SJCRH30 (cell line): ENCODE measurements around the gene INPP5F. TPM values are rescaled to one million over a fixed set of nuclear protein-coding genes. Genes with fewer than 3 reads are reported as not detected.
"Not testable (repeated sequence)": the region's sequence is repeated elsewhere in the genome, so short reads cannot be mapped to it uniquely, and the experiment has no call there.

Source experiments
- DNase-seq, 2 experiments: peaks; one replicate each; pipeline ENCODE4 v3.0.0-alpha.2; 2015 to 2020
- H3K27ac ChIP-seq: fragments of 250-450 bp; sonication (Bioruptor Pico); 2 replicates; pipeline ENCODE4 v1.5.1; 2020; ENCODE audit warnings: mild to moderate bottlenecking, moderate library complexity
- H3K27me3 ChIP-seq: fragments of 250-450 bp; sonication (Bioruptor Pico); 2 replicates; pipeline ENCODE4 v1.5.1; 2020; ENCODE audit warnings: mild to moderate bottlenecking, moderate library complexity
- H3K36me3 ChIP-seq: fragments of 250-450 bp; sonication (Bioruptor Pico); 2 replicates; pipeline ENCODE4 v1.5.1; 2020; ENCODE audit warnings: mild to moderate bottlenecking, moderate library complexity
- H3K4me1 ChIP-seq: fragments of 250-450 bp; sonication (Bioruptor Pico); 2 replicates; pipeline ENCODE4 v1.5.1; 2020; ENCODE audit warnings: mild to moderate bottlenecking, moderate library complexity
- H3K4me3 ChIP-seq: fragments of 250-450 bp; sonication (Bioruptor Pico); 2 replicates; pipeline ENCODE4 v1.5.1; 2020; ENCODE audit warnings: mild to moderate bottlenecking, moderate library complexity
- H3K9me3 ChIP-seq: fragments of 250-450 bp; sonication (Bioruptor Pico); replicated peaks from 2 replicates; pipeline ENCODE4 v1.5.1; 2020; ENCODE audit warnings: mild to moderate bottlenecking, moderate library complexity
- total RNA-seq: library from RNA; depleted of rRNA; stranded (reverse); fragments of >200 nt; shearing (Covaris generic); gene quantifications from 2 replicates; pipeline ENCODE4 v1.2.3, GENCODE V29; 2014; rRNA removed

INPP5F gene
- total RNA-seq, 1 experiment from 2014 or later = 13.8 TPM

DNA sequence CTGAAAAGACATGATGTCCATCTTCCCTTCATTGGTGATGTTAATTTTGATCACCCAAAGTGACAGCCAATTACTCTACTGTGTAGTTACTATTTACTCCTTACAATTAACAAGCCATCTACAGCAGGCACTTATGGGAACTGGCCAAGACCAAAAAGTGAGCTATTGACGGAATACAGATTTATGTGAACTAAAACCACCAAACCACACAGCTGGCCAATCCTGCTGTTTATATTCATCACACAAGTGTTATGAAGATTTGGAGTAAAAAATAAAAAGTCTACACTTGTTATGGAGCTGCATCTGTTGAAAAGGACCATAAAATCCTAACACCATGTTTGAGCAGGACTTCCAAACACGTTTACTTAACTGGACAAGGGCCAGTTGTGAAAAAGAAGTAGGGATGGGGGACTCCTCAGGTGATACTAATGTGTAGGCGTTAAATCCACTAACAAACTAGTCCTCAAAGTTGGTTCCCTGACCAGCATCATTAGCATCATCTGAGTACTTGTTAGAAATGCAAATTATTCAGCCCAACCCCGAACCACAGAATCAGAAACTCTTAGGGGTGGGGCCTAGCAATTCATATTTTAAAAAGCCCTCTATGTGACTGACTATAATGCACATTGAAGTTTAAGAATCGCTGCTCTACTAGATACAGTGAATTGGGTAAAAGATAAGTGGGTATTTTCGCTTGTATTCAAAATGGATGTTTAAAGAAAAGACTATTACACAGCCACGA is 135.2 kb downstream of the INPP5F start:
- Histone ChIP-seq H3K4me1 (no peaks in the 10 kb centered on the region), H3K27ac (no peak overlapping the region), H3K27me3 (no peaks in the 10 kb centered on the region), H3K36me3 (peaks cover 42% of the 10 kb centered on the region), H3K4me3 (no peak overlapping the region), H3K9me3 (no peaks in the 10 kb centered on the region)
- no peak for DNase-seq

DNA sequence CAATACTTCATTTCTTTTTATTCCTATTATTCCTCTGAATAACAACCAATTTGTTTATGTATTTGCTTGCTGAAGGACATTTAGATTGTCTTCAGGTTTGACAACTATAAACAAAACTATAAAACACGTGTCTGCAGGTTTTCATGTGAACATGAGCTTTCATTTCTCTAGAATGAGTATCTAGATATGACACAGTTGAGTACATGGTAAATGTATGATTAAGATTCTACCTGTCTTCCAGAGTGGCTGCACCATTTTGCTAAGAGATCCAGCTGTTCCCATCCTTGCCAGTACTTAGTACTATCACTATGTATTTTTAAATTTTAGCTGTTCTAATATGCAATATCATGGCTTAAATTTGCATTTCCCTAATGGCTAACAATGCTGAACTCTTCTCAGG is 136.7 kb downstream of the INPP5F start:
- H3K36me3 ChIP-seq = peaks cover 30% of the 10 kb centered on the region
- no peaks in the 10 kb centered on the region for H3K27me3 ChIP-seq
- H3K4me1 ChIP-seq = no peaks in the 10 kb centered on the region
- no peak overlapping the region for H3K4me3 ChIP-seq
- DNase-seq = no peak
- H3K27ac ChIP-seq = no peak overlapping the region
- no peaks in the 10 kb centered on the region for H3K9me3 ChIP-seq

DNA sequence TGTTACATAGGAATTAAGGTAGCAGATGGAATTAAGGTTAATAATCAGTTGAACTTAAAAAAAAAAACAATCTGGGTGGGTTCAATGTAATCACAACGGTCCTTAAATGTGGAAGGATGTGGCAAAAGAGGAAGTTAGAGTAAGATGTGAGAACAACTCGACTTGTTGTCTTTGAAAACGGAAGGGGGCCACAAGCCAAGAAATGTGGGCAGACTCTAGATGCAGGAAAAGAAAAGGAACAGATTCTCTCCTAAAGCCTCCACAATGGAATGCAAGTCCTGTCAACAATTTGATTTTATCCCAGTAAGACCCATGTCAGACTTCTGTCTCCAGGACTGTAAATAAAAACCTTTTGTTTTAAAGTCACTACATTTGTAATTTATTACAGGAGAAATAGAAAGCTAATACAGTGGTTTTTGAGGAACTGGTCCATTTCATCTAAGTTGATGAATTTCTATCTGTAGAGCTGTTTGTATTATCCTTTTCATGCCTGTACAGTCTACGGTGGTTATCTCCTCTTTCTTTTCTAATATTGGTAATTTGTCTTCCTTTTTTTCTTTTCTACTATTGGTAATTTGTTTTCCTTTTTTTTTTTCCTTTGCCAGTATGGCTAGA is 138.2 kb downstream of the INPP5F start:
- no peaks in the 10 kb centered on the region for H3K4me1 ChIP-seq
- H3K4me3 ChIP-seq = no peak overlapping the region
- DNase-seq = no peak
- no peak overlapping the region for H3K27ac ChIP-seq
- H3K9me3 ChIP-seq = no peaks in the 10 kb centered on the region
- H3K36me3 ChIP-seq = peaks cover 18% of the 10 kb centered on the region
- H3K27me3 ChIP-seq = no peaks in the 10 kb centered on the region

DNA sequence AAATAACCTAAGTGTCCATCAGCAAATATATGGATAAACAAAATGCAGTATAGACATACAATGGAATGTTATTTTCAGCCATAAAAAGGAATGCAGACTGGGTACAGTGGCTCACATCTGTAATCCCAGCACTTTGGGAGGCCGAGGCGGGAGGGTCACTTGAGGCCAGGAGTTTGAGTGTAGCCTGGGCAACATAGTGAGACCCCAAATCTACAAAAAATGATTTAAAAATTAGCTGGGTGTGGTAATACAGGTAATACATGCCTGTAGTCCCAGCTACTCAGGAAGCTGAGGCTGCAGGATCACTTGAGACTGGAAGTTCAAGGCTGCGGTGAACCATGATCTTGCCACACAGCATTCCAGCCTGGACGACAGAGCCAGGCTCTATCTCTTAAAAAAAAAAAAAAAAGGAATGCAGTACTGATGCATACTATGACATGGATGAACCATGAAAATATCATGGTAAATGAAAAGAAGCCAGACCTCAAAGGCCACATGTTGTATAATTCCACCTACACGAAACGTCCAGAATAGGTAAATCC is 139.9 kb downstream of the INPP5F start:
- H3K9me3 ChIP-seq = no peaks in the 10 kb centered on the region
- H3K4me3 ChIP-seq = no peak overlapping the region
- no peaks in the 10 kb centered on the region for H3K4me1 ChIP-seq
- H3K36me3 ChIP-seq = peaks cover 18% of the 10 kb centered on the region
- no peaks in the 10 kb centered on the region for H3K27me3 ChIP-seq
- no peak overlapping the region for H3K27ac ChIP-seq
- no peak for DNase-seq

DNA sequence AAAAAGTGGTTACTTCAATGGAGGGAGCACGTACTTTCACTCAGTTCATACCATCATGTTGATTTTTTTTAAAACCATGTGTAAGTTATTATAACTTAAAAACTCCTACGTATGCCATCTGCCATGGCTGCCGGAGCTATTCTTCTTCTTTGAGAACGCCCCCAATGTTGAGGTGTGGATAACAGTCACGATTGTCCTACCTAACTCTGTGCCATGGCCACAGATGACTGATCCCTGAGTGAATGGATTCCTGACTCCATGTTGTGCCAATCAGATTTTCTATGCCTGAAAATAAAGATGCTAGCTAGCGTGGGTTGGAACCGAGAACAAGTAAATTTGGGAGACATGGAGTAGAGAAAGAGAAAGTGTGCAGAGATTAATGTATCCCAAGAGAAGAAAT is 141.5 kb downstream of the INPP5F start:
- H3K36me3 ChIP-seq = peaks cover 18% of the 10 kb centered on the region
- H3K9me3 ChIP-seq = no peaks in the 10 kb centered on the region
- no peak overlapping the region for H3K4me3 ChIP-seq
- no peaks in the 10 kb centered on the region for H3K4me1 ChIP-seq
- DNase-seq = no peak
- H3K27me3 ChIP-seq = no peaks in the 10 kb centered on the region
- no peak overlapping the region for H3K27ac ChIP-seq

DNA sequence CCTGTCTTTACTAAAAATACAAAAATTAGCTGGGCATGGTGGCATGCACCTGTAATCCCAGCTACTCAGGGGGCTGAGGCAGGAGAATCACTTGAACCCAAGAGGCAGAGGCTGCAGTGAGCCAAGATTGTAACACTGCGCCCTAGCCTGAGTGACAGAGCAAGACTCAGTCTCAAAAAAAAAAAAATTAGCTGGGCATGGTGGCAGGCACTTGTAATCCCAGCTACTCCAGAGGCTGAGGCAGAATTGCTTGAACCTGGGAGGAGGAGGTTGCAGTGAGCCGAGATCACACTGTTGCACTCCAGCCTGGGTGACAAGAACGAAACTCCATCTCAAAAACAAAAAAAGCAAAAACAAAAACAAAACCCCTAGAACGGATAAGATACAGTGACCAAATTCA is 143.5 kb downstream of the INPP5F start:
- H3K4me1 ChIP-seq, H3K4me3 ChIP-seq, H3K9me3 ChIP-seq, H3K27ac ChIP-seq, DNase-seq, H3K27me3 ChIP-seq: not testable (repeated sequence)
- H3K36me3 ChIP-seq = peaks cover 13% of the 10 kb centered on the region

DNA sequence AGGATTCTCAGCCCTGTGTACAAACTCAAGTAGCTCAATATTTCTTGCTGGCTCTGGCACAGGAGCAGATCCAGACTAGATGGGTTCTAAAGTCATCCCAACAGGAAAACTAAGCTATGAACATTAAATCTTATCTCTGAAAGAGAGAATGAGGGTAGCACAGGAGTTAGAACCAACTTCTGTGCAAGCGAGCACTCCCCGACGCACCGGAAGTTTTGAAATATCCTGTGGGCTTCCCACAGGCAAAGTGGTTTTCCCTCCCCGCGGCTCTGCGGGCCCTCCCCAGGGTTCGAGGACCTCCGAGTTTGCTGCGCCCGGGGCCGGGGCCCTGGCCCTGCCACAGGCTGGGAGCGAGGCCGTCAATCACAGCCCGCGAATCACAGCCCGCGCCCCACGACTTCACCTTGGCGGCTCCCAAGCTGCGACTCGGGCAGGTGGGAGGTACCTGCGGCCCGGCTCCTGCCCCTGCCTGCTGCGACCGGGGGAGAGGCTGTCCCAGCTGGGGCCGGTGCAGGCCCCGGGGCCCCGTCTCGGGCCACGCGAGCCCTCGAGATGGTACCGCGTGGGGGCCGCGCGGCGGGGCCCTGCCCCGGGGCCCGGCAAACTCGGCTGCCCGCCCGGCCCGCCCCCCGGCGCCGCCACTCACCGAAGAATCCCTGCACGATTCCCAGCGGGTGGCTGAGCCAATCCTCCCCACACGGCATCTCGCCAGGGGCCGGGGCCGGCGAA is 146.2 kb downstream of the INPP5F start:
- Histone ChIP-seq H3K9me3 (no peaks in the 10 kb centered on the region), H3K27me3 (no peaks in the 10 kb centered on the region), H3K27ac (peak overlapping the region; percentile 50), H3K4me1 (no peaks in the 10 kb centered on the region), H3K4me3 (peak overlapping the region; percentile 89), H3K36me3 (no peaks in the 10 kb centered on the region)
- DNase-seq = peak; percentile 35 to 49

DNA sequence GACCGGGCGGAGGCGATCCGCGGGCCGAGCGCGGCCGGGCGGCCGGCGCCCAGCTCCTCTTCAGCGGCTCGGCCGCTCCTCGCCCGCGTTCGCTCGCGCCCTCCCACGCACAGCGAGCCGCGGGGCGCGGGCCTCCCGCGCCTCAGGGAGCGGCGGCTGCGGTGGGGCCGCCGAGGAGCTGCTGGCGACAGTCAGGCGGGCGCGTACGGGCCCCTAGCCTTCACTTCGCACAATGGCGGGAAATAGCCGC is 146.7 kb downstream of the INPP5F start, which contains the start of gene MCMBP:
Gene MCMBP (minus strand): TSS at position 234 of the 250 bp plus-strand sequence. CDS start 259 bp downstream, outside the sequence.
- Histone ChIP-seq H3K27ac (peak within 1 kb of the TSS; percentile 53), H3K9me3 (no peaks in the 10 kb centered on the region), H3K4me3 (peak within 1 kb of the TSS; percentile 89), H3K4me1 (no peaks in the 10 kb centered on the region), H3K27me3 (no peaks in the 10 kb centered on the region), H3K36me3 (no peaks in the 10 kb centered on the region)
- DNase-seq = no peak

DNA sequence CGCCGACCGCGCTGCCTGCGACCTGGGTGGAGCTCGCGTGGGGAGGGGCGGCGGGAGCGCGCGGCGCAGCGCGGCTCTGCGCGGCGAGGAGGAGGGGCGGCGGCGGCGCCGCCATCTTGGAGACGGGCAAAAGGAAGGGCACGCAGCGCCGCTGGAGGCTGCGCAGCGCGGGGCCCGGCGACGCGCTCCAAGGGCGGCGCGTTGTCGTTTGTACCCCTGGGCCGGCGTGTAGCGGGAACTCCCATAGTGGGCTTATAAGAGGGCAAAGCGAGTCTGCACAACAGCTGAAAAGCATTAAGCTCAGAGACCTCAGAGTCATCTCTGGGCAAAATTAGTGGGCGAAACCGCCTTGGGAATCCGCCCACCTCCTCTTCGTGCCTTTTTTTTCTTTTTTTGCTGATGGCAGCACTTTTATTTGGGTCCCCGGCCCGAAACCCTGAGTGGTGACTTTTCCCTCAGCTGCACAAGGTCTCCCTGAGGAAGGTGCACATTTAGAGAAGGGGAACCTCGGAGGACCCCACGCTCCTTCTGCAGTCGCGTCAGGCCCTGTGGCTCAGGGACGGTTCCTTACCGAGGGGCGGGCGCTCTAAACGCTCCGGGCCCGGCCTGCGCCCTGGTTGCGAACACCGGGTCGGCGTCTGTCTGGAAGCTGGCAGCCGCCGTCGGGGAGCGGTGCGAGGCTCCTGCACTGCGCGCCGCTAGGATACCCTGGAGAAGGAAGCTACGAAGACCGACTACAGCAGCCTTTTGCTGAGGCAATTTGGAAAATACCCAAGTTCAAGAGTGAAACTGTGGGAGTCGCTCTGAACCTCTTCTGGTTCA is 147.2 kb downstream of the INPP5F start:
- Histone ChIP-seq H3K4me1 (no peaks in the 10 kb centered on the region), H3K36me3 (no peaks in the 10 kb centered on the region), H3K27me3 (no peaks in the 10 kb centered on the region), H3K4me3 (peak overlapping the region; percentile 89), H3K27ac (peak overlapping the region; percentile 53), H3K9me3 (no peaks in the 10 kb centered on the region)
- peak; percentile 87 to 93 for DNase-seq

DNA sequence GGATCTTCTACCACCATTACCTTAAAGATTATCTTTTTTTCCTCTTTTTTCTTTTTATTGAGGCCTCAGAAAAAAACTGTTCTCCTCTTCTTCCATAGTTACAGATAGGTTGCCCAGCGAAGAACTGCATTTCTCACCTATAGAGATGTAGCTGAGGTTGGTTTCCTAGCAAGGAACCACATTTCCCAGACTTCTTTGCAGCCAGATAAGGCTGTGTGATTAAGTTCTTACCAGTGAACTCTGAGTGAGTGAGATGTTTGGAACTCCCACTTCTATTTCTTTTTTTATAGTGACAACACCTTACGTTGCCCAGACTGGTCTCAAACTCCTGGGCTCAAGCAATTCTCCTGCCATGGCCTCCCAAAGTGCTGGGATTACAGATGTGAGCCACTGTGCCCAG is 152.7 kb downstream of the INPP5F start:
- DNase-seq = no peak
- Histone ChIP-seq H3K36me3 (no peaks in the 10 kb centered on the region), H3K27me3 (no peaks in the 10 kb centered on the region), H3K9me3 (no peaks in the 10 kb centered on the region), H3K4me1 (no peaks in the 10 kb centered on the region), H3K4me3 (no peak overlapping the region), H3K27ac (no peak overlapping the region)

Other genes starting within 250 kb of the INPP5F start
- gene RGS10, start 183.3 kb upstream of the INPP5F start, total RNA-seq = not detected in 2 replicates
- 78.8 and 97.6 TPM in 2 replicates for gene TIAL1, start 129.1 kb upstream of the INPP5F start, total RNA-seq
- 12.5 and 13.4 TPM in 2 replicates for gene BAG3, start 74.7 kb upstream of the INPP5F start, total RNA-seq
- gene MCMBP, start 146.8 kb downstream of the INPP5F start, total RNA-seq = 91.2 and 95.3 TPM in 2 replicates
- gene SEC23IP, start 166.7 kb downstream of the INPP5F start, total RNA-seq = 46.7 and 55.5 TPM in 2 replicates